Activated naive CD8-positive, alpha-beta T cell treated with anti-CD3 and anti-CD28 coated beads, Interleukin-2, amount 50 U/mL, for 16 hours (primary cell): ENCODE results near the gene ZBTB12.
"Not testable (repeated sequence)": the region's sequence is repeated elsewhere in the genome, so short reads cannot be mapped to it uniquely, and the experiment has no call there.

Source experiments
- DNase-seq: peaks from one replicate; pipeline ENCODE4 v3.0.0-alpha.2; 2020; ENCODE audit warnings: low read depth, low spot score

ZBTB12 gene

GRCh38 chr6:31876357-31876756, 25.5 kb downstream of the ZBTB12 start:
- no peak for DNase-seq

- no peak for DNase-seq
Observed at GRCh38 chr6:31875877-31876276, 26.0 kb downstream of the ZBTB12 start.

GRCh38 chr6:31874836-31875572, 26.9 kb downstream of the ZBTB12 start:
- DNase-seq: no peak

GRCh38 chr6:31874084-31874670, 27.7 kb downstream of the ZBTB12 start:
- DNase-seq: no peak

GRCh38 chr6:31871046-31871659, 30.7 kb downstream of the ZBTB12 start:
- no peak for DNase-seq

GRCh38 chr6:31870385-31870921, 31.4 kb downstream of the ZBTB12 start:
- no peak for DNase-seq

- no peak for DNase-seq
Observed at GRCh38 chr6:31869343-31869742, 32.5 kb downstream of the ZBTB12 start.

GRCh38 chr6:31868658-31868971, 33.3 kb downstream of the ZBTB12 start:
- DNase-seq: not testable (repeated sequence)

GRCh38 chr6:31865205-31866118, 36.4 kb downstream of the ZBTB12 start:
- DNase-seq: no peak

- DNase-seq: no peak
Observed at GRCh38 chr6:31864818-31865204, 37.1 kb downstream of the ZBTB12 start.

- DNase-seq: not testable (repeated sequence)
Observed at GRCh38 chr6:31864123-31864562, 37.7 kb downstream of the ZBTB12 start.

GRCh38 chr6:31862344-31863235, 39.3 kb downstream of the ZBTB12 start, which contains the start of gene NEU1:
NEU1 (minus strand) TSS chr6:31862821; CDS start chr6:31862776, 45 bp downstream.
- DNase-seq: peak; percentile 97

GRCh38 chr6:31861919-31862343, 40.0 kb downstream of the ZBTB12 start:
- no peak for DNase-seq

- DNase-seq: no peak
Observed at GRCh38 chr6:31861150-31861549, 40.7 kb downstream of the ZBTB12 start.

- no peak for DNase-seq
Observed at GRCh38 chr6:31860349-31860748, 41.5 kb downstream of the ZBTB12 start.

- no peak for DNase-seq
Observed at GRCh38 chr6:31859923-31860322, 42.0 kb downstream of the ZBTB12 start.

GRCh38 chr6:31858707-31859106, 43.2 kb downstream of the ZBTB12 start:
- DNase-seq: no peak

- DNase-seq: not testable (repeated sequence)
Observed at GRCh38 chr6:31857774-31858173, 44.1 kb downstream of the ZBTB12 start.

- DNase-seq: not testable (repeated sequence)
Observed at GRCh38 chr6:31851980-31852718, 49.7 kb downstream of the ZBTB12 start.

- no peak for DNase-seq
Observed at GRCh38 chr6:31851485-31851832, 50.4 kb downstream of the ZBTB12 start.
